Smooth muscle cell (in vitro differentiated cells): ENCODE data around the gene CSNK1D. TPM values are rescaled to one million over a fixed set of nuclear protein-coding genes. Genes with fewer than 3 reads are reported as not detected.

Experiments used
- DNase-seq: peaks from one replicate; lab custom pipeline; 2025; ENCODE audit not compliant: unreplicated experiment; lab: John Stamatoyannopoulos, UW
- H2AFZ ChIP-seq: fragments of 200-600 bp; sonication (generic); 2 replicates; pipeline ENCODE4 v1.6.0; 2016; ENCODE audit warnings: antibody characterized with exemption, low read depth, mild to moderate bottlenecking
- H3F3A ChIP-seq: fragments of 200-600 bp; sonication (generic); 2 replicates; pipeline ENCODE4 v1.6.0; 2017; ENCODE audit warnings: antibody characterized with exemption, low read depth
- H3K27ac ChIP-seq: fragments of 200-600 bp; sonication (generic); 2 replicates; pipeline ENCODE4 v1.5.1; 2016; ENCODE audit warnings: low read depth, mild to moderate bottlenecking
- H3K27me3 ChIP-seq: fragments of 200-600 bp; sonication (generic); 2 replicates; pipeline ENCODE4 v1.6.1; 2016; ENCODE audit warnings: low read depth, mild to moderate bottlenecking
- H3K36me3 ChIP-seq: fragments of 200-600 bp; sonication (generic); 2 replicates; pipeline ENCODE4 v1.5.1; 2016; ENCODE audit warnings: low read depth
- H3K4me1 ChIP-seq: fragments of 200-600 bp; sonication (generic); 2 replicates; pipeline ENCODE4 v1.5.1; 2016; ENCODE audit warnings: low read depth
- H3K4me2 ChIP-seq: fragments of 200-600 bp; sonication (generic); 2 replicates; pipeline ENCODE4 v1.6.0; 2016; ENCODE audit warnings: mild to moderate bottlenecking
- H3K4me3 ChIP-seq: fragments of 200-600 bp; sonication (generic); 2 replicates; pipeline ENCODE4 v1.5.1; 2016; ENCODE audit warnings: mild to moderate bottlenecking
- H3K79me2 ChIP-seq: fragments of 200-600 bp; sonication (generic); 2 replicates; pipeline ENCODE4 v1.6.0; 2016; ENCODE audit warnings: low read depth, mild to moderate bottlenecking
- H3K9ac ChIP-seq: fragments of 200-600 bp; sonication (generic); 2 replicates; pipeline ENCODE4 v1.6.0; 2016; ENCODE audit warnings: low read depth
- H3K9me3 ChIP-seq: fragments of 200-600 bp; sonication (generic); replicated peaks from 2 replicates; pipeline ENCODE4 v1.5.1; 2016; ENCODE audit warnings: low read depth
- H4K20me1 ChIP-seq: fragments of 200-600 bp; sonication (generic); 2 replicates; pipeline ENCODE4 v1.6.0; 2016; ENCODE audit warnings: low read depth
- CTCF ChIP-seq: fragments of 200-600 bp; sonication (generic); IDR thresholded peaks from 2 replicates; pipeline ENCODE4 v1.5.1; 2017; ENCODE audit warnings: borderline replicate concordance, mild to moderate bottlenecking, antibody characterized with exemption; ENCODE audit not compliant: insufficient read depth, poor library complexity, severe bottlenecking
- WGBS: methylation state at CpG from one replicate; pipeline ENCODE4 v1.1.7; 2016; ENCODE audit warnings: low lambda C conversion rate; 5-methylcytosine and 5-hydroxymethylcytosine counted together
- polyA plus RNA-seq: library from polyadenylated mRNA; unstranded; fragments of >200 nt; fragmentation: Nextera tagmentation; extraction: Ambion mirVana; gene quantifications from 2 replicates; pipeline ENCODE4 v1.2.1, GENCODE V29; 2016
- total RNA-seq: library from RNA; depleted of rRNA; stranded (reverse); fragments of >200 nt; gene quantifications from 2 replicates; pipeline ENCODE4 v1.2.3, GENCODE V29; 2014

CSNK1D gene
- total and polyA plus RNA-seq, 2 experiments from 2014 or later, result 51.6 to 135 TPM

GRCh38 chr17:82226146-82226808 lies 47.2 kb downstream of the CSNK1D start:
- no peak for DNase-seq
- Histone ChIP-seq H3K9ac (no peak overlapping the region), H3K4me1 (peaks cover 5% of the 10 kb centered on the region), H4K20me1 (peaks cover 23% of the 10 kb centered on the region), H3K36me3 (no peaks in the 10 kb centered on the region), H3K9me3 (no peaks in the 10 kb centered on the region), H3F3A (no peaks in the 10 kb centered on the region), H3K4me3 (no peak overlapping the region), H3K27me3 (no peaks in the 10 kb centered on the region), H3K27ac (no peak overlapping the region), H3K4me2 (no peak overlapping the region), H3K79me2 (peaks cover 24% of the 10 kb centered on the region), H2AFZ (no peak overlapping the region)
- WGBS, result 92% methylated on average over 15 of the region's 15 CpGs
- TF ChIP-seq CTCF, result no peak

- Histone ChIP-seq H3K9ac (no peak overlapping the region), H2AFZ (no peak overlapping the region), H3K4me3 (no peak overlapping the region), H3K27me3 (no peaks in the 10 kb centered on the region), H3F3A (no peaks in the 10 kb centered on the region), H3K27ac (no peak overlapping the region), H3K36me3 (no peaks in the 10 kb centered on the region), H3K4me1 (peaks cover 2% of the 10 kb centered on the region), H3K79me2 (peaks cover 16% of the 10 kb centered on the region), H3K9me3 (no peaks in the 10 kb centered on the region), H4K20me1 (peaks cover 15% of the 10 kb centered on the region), H3K4me2 (no peak overlapping the region)
- 85% methylated on average over 24 of the region's 24 CpGs for WGBS
- no peak for DNase-seq
- no peak for TF ChIP-seq CTCF
Observed at GRCh38 chr17:82225368-82226029, 48.0 kb downstream of the CSNK1D start.

GRCh38 chr17:82224666-82225065 lies 48.8 kb downstream of the CSNK1D start:
- Histone ChIP-seq H3K79me2 (peaks cover 8% of the 10 kb centered on the region), H3K27me3 (no peaks in the 10 kb centered on the region), H4K20me1 (peaks cover 7% of the 10 kb centered on the region), H3K27ac (no peak overlapping the region), H3K4me1 (no peaks in the 10 kb centered on the region), H3F3A (no peaks in the 10 kb centered on the region), H3K9me3 (no peaks in the 10 kb centered on the region), H3K9ac (no peak overlapping the region), H3K36me3 (no peaks in the 10 kb centered on the region), H3K4me3 (no peak overlapping the region), H2AFZ (no peak overlapping the region), H3K4me2 (no peak overlapping the region)
- WGBS, result 91% methylated on average over 8 of the region's 8 CpGs
- TF ChIP-seq CTCF, result no peak
- no peak for DNase-seq

GRCh38 chr17:82223517-82223916 lies 50.0 kb downstream of the CSNK1D start:
- Histone ChIP-seq H3K36me3 (no peaks in the 10 kb centered on the region), H4K20me1 (no peaks in the 10 kb centered on the region), H2AFZ (no peak overlapping the region), H3K9me3 (no peaks in the 10 kb centered on the region), H3K27ac (no peak overlapping the region), H3K27me3 (no peaks in the 10 kb centered on the region), H3K79me2 (peaks cover 8% of the 10 kb centered on the region), H3K4me3 (no peak overlapping the region), H3K4me1 (no peaks in the 10 kb centered on the region), H3K4me2 (no peak overlapping the region), H3F3A (no peaks in the 10 kb centered on the region), H3K9ac (no peak overlapping the region)
- 77% methylated on average over 5 of the region's 5 CpGs for WGBS
- no peak for DNase-seq
- no peak for TF ChIP-seq CTCF
